ENCODE data around the gene B4GALT6.

GRCh38 chr18:31686572-31686971 is 2.2 kb upstream of the B4GALT6 start:
- TF ChIP-seq, protein P1, sequence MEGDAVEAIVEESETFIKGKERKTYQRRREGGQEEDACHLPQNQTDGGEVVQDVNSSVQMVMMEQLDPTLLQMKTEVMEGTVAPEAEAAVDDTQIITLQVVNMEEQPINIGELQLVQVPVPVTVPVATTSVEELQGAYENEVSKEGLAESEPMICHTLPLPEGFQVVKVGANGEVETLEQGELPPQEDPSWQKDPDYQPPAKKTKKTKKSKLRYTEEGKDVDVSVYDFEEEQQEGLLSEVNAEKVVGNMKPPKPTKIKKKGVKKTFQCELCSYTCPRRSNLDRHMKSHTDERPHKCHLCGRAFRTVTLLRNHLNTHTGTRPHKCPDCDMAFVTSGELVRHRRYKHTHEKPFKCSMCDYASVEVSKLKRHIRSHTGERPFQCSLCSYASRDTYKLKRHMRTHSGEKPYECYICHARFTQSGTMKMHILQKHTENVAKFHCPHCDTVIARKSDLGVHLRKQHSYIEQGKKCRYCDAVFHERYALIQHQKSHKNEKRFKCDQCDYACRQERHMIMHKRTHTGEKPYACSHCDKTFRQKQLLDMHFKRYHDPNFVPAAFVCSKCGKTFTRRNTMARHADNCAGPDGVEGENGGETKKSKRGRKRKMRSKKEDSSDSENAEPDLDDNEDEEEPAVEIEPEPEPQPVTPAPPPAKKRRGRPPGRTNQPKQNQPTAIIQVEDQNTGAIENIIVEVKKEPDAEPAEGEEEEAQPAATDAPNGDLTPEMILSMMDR (IDR thresholded peaks at IDR 0.05): no peak
- TF ChIP-seq POLR2A (IDR thresholded peaks at IDR 0.05): no peak

Data from uterus (tissue), 2 donors.